DND-41 (cell line): ENCODE results near the gene DNAH17.

ENCODE experiments used
- EZH2 ChIP-seq: IDR thresholded peaks from 3 replicates; pipeline ENCODE4 v1.6.1; 2012; ENCODE audit warnings: borderline replicate concordance, low read depth, mild to moderate bottlenecking, moderate library complexity, low read length, inconsistent platforms; ENCODE audit not compliant: severe bottlenecking
- TF ChIP-seq, protein P1 (sequence below): IDR thresholded peaks from 2 replicates; pipeline ENCODE4 v1.5.1; 2012; ENCODE audit warnings: borderline replicate concordance, low read length, moderate library complexity, mild to moderate bottlenecking; ENCODE audit not compliant: poor library complexity, severe bottlenecking; ENCODE audit errors: extremely low read depth

DNA sequence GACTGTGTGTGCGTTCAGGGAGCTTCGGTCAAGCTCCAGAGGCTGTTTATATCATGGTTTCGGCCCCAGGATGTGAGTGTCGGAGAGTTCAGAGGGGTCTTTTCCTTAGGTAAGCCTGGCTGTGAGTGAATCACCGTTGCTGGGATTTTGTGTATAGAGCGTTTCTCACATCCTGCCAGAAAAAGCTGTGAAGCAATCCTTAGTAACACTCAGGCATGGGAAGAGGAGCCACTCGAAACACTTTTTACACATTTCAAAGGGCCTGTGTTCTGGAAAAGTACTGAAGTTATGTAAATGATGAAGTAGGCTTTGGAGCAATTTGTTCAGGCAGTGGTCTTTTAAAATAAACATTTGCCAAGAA lies 198.1 kb downstream of the DNAH17 start:
- TF ChIP-seq, protein P1, sequence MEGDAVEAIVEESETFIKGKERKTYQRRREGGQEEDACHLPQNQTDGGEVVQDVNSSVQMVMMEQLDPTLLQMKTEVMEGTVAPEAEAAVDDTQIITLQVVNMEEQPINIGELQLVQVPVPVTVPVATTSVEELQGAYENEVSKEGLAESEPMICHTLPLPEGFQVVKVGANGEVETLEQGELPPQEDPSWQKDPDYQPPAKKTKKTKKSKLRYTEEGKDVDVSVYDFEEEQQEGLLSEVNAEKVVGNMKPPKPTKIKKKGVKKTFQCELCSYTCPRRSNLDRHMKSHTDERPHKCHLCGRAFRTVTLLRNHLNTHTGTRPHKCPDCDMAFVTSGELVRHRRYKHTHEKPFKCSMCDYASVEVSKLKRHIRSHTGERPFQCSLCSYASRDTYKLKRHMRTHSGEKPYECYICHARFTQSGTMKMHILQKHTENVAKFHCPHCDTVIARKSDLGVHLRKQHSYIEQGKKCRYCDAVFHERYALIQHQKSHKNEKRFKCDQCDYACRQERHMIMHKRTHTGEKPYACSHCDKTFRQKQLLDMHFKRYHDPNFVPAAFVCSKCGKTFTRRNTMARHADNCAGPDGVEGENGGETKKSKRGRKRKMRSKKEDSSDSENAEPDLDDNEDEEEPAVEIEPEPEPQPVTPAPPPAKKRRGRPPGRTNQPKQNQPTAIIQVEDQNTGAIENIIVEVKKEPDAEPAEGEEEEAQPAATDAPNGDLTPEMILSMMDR, result no peak
- TF ChIP-seq EZH2, result no peak
